GM12892 (cell line): ENCODE data around the gene SOBP.

Experiments
- POLR2A ChIP-seq: IDR thresholded peaks from 2 replicates; pipeline ENCODE4 v1.6.1; 2011; ENCODE audit warnings: low read depth, low read length, control low read depth
- POLR2AphosphoS5 ChIP-seq: IDR thresholded peaks from 2 replicates; pipeline ENCODE4 v1.6.1; 2011; ENCODE audit warnings: low read depth, low read length, control low read depth
- TAF1 ChIP-seq: IDR thresholded peaks from 2 replicates; pipeline ENCODE4 v1.6.1; 2011; ENCODE audit warnings: low read depth, mild to moderate bottlenecking, control low read depth, low read length, borderline replicate concordance

- TF ChIP-seq POLR2AphosphoS5 (no peak), POLR2A (no peak), TAF1 (no peak)
These were observed 111.5 kb downstream of the SOBP start for GRCh38 chr6:107601406-107601805.
